Panc1 (cell line): Measurements from ENCODE around the gene COL5A1. TPM values are rescaled to one million over a fixed set of nuclear protein-coding genes. Genes with fewer than 3 reads are reported as not detected.

Experiments
- ATAC-seq: fragments of 200-7000 bp; cut with Tn5 transposase; 2 replicates; pipeline ENCODE4 v1.9.1; 2020; ENCODE audit warnings: mild to moderate bottlenecking, moderate library complexity
- BruUV-seq: library from RNA; stranded (reverse); fragments of 400-500 nt; replicated peaks from 2 replicates; lab custom pipeline; 2021; lab: Mats Ljungman, UMichigan
- CTCF ChIA-PET: fragments of 300-600 bp; sonication (Branson Sonifier 250); formaldehyde crosslinking; loops from one replicate; lab custom pipeline; 2022; ENCODE audit warnings: antibody characterized with exemption; lab: Charles Lee
- POLR2A ChIA-PET: fragments of 300-600 bp; sonication (Branson Sonifier 250); formaldehyde crosslinking; loops from one replicate; lab custom pipeline; 2022; ENCODE audit warnings: antibody characterized with exemption; lab: Charles Lee
- DNase-seq: peaks from one replicate; pipeline ENCODE4 v3.0.0-alpha.2; 2010; ENCODE audit warnings: low read depth, low spot score
- H3K27ac ChIP-seq: 2 replicates; pipeline ENCODE4 v1.5.1; 2011; ENCODE audit warnings: mild to moderate bottlenecking, low read length, inconsistent platforms
- H3K27me3 ChIP-seq: fragments of 200-500 bp; sonication (Bioruptor generic); 2 replicates; pipeline ENCODE4 v1.6.0; 2014; ENCODE audit warnings: low read length, inconsistent platforms; ENCODE audit not compliant: control insufficient read depth, insufficient read depth
- H3K36me3 ChIP-seq: fragments of 200-500 bp; sonication (Bioruptor generic); 2 replicates; pipeline ENCODE4 v1.5.1; 2014; ENCODE audit warnings: inconsistent platforms, mild to moderate bottlenecking, low read length, moderate library complexity; ENCODE audit not compliant: control insufficient read depth, insufficient read depth
- H3K4me1 ChIP-seq: 2 replicates; pipeline ENCODE4 v1.5.1; 2011; ENCODE audit warnings: inconsistent platforms, mild to moderate bottlenecking, low read length, moderate library complexity; ENCODE audit not compliant: control insufficient read depth, insufficient read depth
- H3K4me3 ChIP-seq, 2 experiments: 2 replicates each; pipeline ENCODE4 v1.5.1; 2011 to 2012; ENCODE audit warnings: low read depth in 2 of 2, low read length in 2 of 2, mild to moderate bottlenecking in 2 of 2, inconsistent platforms in 1 of 2, moderate library complexity in 1 of 2
- H3K9me3 ChIP-seq: fragments of 200-500 bp; sonication (Bioruptor generic); 2 replicates; pipeline ENCODE4 v1.5.1; 2014; ENCODE audit warnings: low read depth, mild to moderate bottlenecking, inconsistent platforms, low read length, moderate library complexity; ENCODE audit not compliant: control insufficient read depth, insufficient read depth
- POLR2AphosphoS5 ChIP-seq: IDR thresholded peaks from 2 replicates; pipeline ENCODE4 v1.6.1; 2012; ENCODE audit warnings: mild to moderate bottlenecking, low read depth, low read length, moderate library complexity
- SIN3A ChIP-seq: IDR thresholded peaks from 2 replicates; pipeline ENCODE4 v1.6.1; 2012; ENCODE audit warnings: low read depth, mild to moderate bottlenecking, low read length, moderate library complexity, borderline replicate concordance; ENCODE audit not compliant: insufficient read depth
- TCF7L2 ChIP-seq: IDR thresholded peaks from 2 replicates; pipeline ENCODE4 v1.6.1; 2011; ENCODE audit warnings: mild to moderate bottlenecking, low read depth, low read length, inconsistent platforms
- in situ Hi-C: cut with HindIII; loops from 2 replicates; pipeline ENCODE4 v1.10.0; 2016; ENCODE audit warnings: low sequenced_read_pairs, low pct_unique_long_range_greater_than_20kb
- intact Hi-C: fragments of 100-400 bp; cut with micrococcal nuclease; formaldehyde crosslinking; loops from one replicate; pipeline ENCODE4 v1.10.0; 2022; ENCODE audit not compliant: unreplicated experiment
- total RNA-seq: library from RNA; stranded (reverse); gene quantifications from one replicate; pipeline ENCODE4 v1.2.1, GENCODE V29; 2021; ENCODE audit not compliant: unreplicated experiment
- TF ChIP-seq, protein P1 (sequence below): fragments of 450-650 bp; IDR thresholded peaks from 2 replicates; pipeline ENCODE4 v1.5.1; 2017; ENCODE audit warnings: mild to moderate bottlenecking
- TF ChIP-seq, protein P2 (sequence below), 2 experiments: IDR thresholded peaks; 2 replicates each; pipeline ENCODE4 v1.6.1; 2011 to 2012; ENCODE audit warnings: low read depth in 2 of 2, control low read depth in 1 of 2, low read length in 1 of 2, mild to moderate bottlenecking in 1 of 2, moderate library complexity in 1 of 2; ENCODE audit not compliant: insufficient read depth in 1 of 2

COL5A1 gene
- total RNA-seq, 1 experiment from 2014 or later = 5.7 TPM

DNA sequence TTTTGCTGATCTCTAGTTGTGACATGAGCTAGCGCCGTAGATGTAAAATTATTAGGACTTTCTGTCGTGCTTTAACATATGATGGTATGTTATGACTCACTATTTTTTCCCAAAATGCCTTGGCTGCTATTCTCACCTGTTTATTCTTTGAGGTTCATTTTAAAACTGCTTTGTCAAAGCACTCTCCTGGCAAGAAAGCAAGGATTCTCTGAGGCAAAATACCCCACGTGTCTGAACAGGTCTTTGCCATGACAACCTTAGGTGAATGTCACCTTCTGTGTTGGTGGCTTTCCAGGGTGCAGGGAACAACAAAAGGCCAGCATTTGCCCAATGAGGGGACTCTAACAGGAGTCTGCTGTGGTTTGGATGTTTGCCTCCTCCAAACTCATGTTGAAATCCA lies 30.6 kb upstream of the COL5A1 start:
- no peak overlapping the region for H3K4me3 ChIP-seq
- H3K36me3 ChIP-seq = no peaks in the 10 kb centered on the region
- ATAC-seq (no peak), DNase-seq (no peak)
- CTCF ChIA-PET = no interaction called here
- H3K9me3 ChIP-seq = peaks cover 8% of the 10 kb centered on the region; the same call in 1 of the 2 replicates
- in situ Hi-C loops (no loop called here), intact Hi-C loops (no loop called here)
- POLR2A ChIA-PET = interaction anchor here (0.6 kb wide), 1 partner anchor 1166 kb away, joined by 4 read pairs; no protein-coding TSS in a partner anchor
- no peaks in the 10 kb centered on the region for H3K4me1 ChIP-seq
- no peak overlapping the region for H3K27ac ChIP-seq
- no peaks in the 10 kb centered on the region for H3K27me3 ChIP-seq
- TF ChIP-seq POLR2AphosphoS5 (no peak), SIN3A (no peak), TCF7L2 (no peak)
- TF ChIP-seq, protein P1, sequence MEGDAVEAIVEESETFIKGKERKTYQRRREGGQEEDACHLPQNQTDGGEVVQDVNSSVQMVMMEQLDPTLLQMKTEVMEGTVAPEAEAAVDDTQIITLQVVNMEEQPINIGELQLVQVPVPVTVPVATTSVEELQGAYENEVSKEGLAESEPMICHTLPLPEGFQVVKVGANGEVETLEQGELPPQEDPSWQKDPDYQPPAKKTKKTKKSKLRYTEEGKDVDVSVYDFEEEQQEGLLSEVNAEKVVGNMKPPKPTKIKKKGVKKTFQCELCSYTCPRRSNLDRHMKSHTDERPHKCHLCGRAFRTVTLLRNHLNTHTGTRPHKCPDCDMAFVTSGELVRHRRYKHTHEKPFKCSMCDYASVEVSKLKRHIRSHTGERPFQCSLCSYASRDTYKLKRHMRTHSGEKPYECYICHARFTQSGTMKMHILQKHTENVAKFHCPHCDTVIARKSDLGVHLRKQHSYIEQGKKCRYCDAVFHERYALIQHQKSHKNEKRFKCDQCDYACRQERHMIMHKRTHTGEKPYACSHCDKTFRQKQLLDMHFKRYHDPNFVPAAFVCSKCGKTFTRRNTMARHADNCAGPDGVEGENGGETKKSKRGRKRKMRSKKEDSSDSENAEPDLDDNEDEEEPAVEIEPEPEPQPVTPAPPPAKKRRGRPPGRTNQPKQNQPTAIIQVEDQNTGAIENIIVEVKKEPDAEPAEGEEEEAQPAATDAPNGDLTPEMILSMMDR = no peak
- TF ChIP-seq, protein P2, sequence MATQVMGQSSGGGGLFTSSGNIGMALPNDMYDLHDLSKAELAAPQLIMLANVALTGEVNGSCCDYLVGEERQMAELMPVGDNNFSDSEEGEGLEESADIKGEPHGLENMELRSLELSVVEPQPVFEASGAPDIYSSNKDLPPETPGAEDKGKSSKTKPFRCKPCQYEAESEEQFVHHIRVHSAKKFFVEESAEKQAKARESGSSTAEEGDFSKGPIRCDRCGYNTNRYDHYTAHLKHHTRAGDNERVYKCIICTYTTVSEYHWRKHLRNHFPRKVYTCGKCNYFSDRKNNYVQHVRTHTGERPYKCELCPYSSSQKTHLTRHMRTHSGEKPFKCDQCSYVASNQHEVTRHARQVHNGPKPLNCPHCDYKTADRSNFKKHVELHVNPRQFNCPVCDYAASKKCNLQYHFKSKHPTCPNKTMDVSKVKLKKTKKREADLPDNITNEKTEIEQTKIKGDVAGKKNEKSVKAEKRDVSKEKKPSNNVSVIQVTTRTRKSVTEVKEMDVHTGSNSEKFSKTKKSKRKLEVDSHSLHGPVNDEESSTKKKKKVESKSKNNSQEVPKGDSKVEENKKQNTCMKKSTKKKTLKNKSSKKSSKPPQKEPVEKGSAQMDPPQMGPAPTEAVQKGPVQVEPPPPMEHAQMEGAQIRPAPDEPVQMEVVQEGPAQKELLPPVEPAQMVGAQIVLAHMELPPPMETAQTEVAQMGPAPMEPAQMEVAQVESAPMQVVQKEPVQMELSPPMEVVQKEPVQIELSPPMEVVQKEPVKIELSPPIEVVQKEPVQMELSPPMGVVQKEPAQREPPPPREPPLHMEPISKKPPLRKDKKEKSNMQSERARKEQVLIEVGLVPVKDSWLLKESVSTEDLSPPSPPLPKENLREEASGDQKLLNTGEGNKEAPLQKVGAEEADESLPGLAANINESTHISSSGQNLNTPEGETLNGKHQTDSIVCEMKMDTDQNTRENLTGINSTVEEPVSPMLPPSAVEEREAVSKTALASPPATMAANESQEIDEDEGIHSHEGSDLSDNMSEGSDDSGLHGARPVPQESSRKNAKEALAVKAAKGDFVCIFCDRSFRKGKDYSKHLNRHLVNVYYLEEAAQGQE (IDR thresholded peaks at IDR 0.05; ENCODE audit: insufficient read depth in 1 of 2, low read depth in 2 of 2, low read length in 1 of 2) = no peak
- no TSS peak for BruUV-seq

DNA sequence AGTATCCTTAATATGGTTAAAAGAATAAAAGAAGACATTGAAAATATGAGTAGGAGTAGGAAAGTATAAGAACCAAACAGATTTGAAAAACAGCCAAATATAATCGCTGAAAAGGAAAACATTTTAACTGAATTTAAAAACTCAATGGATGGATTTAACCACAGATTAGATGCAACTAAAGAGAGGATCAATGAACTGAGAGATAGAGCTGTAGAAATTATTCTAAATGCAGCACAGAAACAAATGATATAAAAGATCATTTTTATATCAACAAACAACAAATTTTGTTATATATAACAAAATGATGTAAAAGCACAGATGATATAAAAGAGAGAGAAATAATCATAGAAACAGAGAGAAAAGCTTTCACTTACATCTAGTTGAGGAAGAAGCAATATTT lies 29.3 kb upstream of the COL5A1 start:
- Histone ChIP-seq H3K4me1 (no peaks in the 10 kb centered on the region), H3K9me3 (peaks cover 8% of the 10 kb centered on the region; the same call in 1 of the 2 replicates), H3K36me3 (no peaks in the 10 kb centered on the region), H3K4me3 (no peak overlapping the region), H3K27me3 (no peaks in the 10 kb centered on the region), H3K27ac (no peak overlapping the region)
- CTCF ChIA-PET = no interaction called here
- TF ChIP-seq, protein P2 (IDR thresholded peaks at IDR 0.05; ENCODE audit: insufficient read depth in 1 of 2, low read depth in 2 of 2, low read length in 1 of 2) = no peak
- TF ChIP-seq SIN3A (no peak), TCF7L2 (no peak), POLR2AphosphoS5 (no peak)
- TF ChIP-seq, protein P1 = no peak
- no peak for ATAC-seq
- intact Hi-C loops = no loop called here
- in situ Hi-C loops = no loop called here
- DNase-seq = no peak
- POLR2A ChIA-PET = no interaction called here
- no TSS peak for BruUV-seq
